ENCODE results near the gene AMIGO2. TPM values are rescaled to one million over a fixed set of nuclear protein-coding genes. Genes with fewer than 3 reads are reported as not detected.

Gene AMIGO2
- total RNA-seq, 4 donors from 2014 or later, result 1.5 to 3.4 (median 3.1) TPM

DNA sequence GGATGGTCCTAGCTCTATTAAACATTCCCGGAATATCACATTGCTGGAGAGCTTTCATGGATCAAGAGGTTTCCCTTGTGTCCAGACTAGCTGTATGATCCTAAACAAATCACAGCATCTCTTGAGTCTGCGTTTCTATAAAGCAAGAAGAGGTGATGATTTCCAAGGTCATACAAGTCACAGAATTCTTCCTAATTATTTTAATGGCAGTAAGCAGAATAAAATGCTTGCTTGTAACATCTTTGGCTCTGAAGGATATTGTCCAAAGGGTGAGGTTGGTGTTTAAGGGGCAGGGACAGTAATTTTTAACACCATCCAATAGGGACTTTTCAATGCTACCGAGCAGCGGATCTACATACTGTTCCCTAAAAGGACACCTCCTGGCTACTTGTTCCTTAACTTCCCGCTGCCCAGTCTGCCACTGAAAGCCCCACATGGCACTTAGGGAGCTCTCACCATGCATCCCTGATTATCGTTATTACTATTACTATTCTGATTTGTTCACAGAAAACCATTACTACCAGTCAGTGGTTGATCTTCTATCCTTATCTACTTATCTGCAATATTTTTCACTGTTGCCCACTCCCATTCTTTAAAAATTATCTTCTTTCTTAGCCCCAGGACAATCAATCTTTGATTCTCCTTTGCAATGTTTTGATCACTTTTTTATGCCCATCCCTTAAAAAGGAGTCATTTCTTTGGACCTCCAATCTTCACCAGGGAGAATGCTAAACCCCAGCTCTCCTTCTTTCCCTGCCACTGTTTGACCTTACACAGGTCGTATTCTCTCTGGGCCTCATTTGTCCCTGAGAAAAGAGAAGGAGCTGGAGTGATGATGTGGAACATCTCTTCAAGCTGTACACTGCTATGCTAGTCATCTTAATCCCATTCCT is 4.3 kb downstream of the AMIGO2 start:
- intact Hi-C loops (cut with DNase I; ENCODE audit: low total_unique reads), result no loop called here
- WGBS, 2 donors, result 88 to 95% methylated on average over 7 of the region's 7 CpGs
- DNase-seq (ENCODE audit: low spot score in 2 of 2), result no peak
- no peak for TF ChIP-seq POLR2A (IDR thresholded peaks at IDR 0.05)
- no peak overlapping the region for H3K4me3 ChIP-seq (ENCODE audit: low read depth, poor library complexity, severe bottlenecking)

DNA sequence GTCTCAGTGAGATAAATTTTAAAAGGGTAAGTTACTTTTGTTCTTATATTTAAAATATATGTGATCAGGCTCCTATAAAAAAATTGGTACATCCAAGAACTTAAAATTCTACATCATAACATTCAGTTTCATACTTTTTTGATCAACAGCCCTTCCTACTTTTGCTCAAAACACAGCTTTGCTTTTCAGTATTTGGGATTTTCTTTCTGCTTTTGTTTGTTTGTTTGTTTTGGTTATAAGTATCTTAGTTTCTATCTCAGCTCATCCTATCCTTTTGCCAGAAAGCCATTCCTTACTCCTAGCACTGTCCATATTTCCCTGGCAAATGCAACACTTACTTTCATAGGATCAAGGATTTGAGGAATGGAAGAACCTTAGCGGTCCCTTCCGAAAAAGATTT is 5.0 kb downstream of the AMIGO2 start:
- TF ChIP-seq POLR2A (IDR thresholded peaks at IDR 0.05), result no peak
- TF ChIP-seq, protein P1, sequence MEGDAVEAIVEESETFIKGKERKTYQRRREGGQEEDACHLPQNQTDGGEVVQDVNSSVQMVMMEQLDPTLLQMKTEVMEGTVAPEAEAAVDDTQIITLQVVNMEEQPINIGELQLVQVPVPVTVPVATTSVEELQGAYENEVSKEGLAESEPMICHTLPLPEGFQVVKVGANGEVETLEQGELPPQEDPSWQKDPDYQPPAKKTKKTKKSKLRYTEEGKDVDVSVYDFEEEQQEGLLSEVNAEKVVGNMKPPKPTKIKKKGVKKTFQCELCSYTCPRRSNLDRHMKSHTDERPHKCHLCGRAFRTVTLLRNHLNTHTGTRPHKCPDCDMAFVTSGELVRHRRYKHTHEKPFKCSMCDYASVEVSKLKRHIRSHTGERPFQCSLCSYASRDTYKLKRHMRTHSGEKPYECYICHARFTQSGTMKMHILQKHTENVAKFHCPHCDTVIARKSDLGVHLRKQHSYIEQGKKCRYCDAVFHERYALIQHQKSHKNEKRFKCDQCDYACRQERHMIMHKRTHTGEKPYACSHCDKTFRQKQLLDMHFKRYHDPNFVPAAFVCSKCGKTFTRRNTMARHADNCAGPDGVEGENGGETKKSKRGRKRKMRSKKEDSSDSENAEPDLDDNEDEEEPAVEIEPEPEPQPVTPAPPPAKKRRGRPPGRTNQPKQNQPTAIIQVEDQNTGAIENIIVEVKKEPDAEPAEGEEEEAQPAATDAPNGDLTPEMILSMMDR (IDR thresholded peaks at IDR 0.05), result no peak
- H3K4me3 ChIP-seq (ENCODE audit: low read depth, poor library complexity, severe bottlenecking), result no peak overlapping the region
- intact Hi-C loops (cut with DNase I; ENCODE audit: low total_unique reads), result no loop called here
- no peak for DNase-seq (ENCODE audit: low spot score in 2 of 2)
- WGBS, 2 donors, result 87 to 94% methylated on average over 2 of the region's 2 CpGs

DNA sequence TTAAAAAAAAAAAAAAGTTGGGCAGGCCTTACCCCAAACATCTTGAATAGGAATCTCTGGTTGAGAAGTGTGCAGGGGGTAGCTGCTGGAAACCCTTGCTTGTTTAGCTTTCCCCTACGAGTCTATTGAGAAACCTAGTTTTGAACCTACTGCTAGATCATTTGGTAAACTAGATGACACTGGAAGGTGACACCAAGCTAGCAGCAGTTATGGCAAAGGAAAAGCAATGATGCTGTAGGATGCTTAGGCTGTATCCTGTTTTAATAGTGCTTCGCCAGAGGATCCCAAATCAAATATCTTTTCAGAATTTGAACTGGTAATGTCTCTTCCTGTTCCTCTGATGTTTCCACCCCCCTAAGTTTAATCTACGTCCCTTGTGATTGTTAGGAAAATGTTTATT is 5.8 kb downstream of the AMIGO2 start:
- WGBS, 2 donors, result 89 to 90% methylated on average over 3 of the region's 3 CpGs
- H3K4me3 ChIP-seq (ENCODE audit: low read depth, poor library complexity, severe bottlenecking), result no peak overlapping the region
- intact Hi-C loops (cut with DNase I; ENCODE audit: low total_unique reads), result no loop called here
- no peak for TF ChIP-seq POLR2A (IDR thresholded peaks at IDR 0.05)
- TF ChIP-seq, protein P1 (IDR thresholded peaks at IDR 0.05), result no peak
- DNase-seq (ENCODE audit: low spot score in 2 of 2), result no peak

DNA sequence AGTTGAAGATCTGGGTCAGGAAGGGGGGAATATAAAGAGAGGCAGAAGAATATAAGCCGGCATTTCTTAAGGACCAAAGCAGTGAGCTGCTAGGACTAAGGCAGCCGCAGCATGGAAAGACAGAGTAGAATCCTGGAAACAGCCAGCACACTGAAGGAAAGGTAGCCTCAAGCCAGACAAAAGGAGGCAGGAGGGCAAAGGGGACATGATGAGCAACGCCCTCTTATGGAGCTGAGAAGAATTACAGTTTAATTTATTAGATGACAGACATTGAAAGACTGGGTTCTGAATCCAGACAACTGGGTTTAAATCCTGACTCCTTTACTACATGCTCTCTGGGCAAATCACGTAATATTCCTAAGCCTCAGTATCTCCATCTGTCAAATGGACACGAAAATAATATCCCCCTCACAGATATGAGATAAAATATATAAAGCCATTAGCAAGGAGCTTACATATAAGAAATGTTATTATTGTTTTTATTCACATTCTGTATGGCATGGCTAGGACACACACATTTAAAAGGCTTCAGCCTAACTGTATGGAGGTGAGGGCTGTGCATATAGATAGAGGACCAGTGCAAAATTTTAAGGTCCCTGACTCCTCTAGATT is 8.4 kb downstream of the AMIGO2 start:
- WGBS, 2 donors, result 62 to 67% methylated on average over 5 of the region's 5 CpGs
- DNase-seq (ENCODE audit: low spot score in 2 of 2), result no peak
- TF ChIP-seq, protein P1 (IDR thresholded peaks at IDR 0.05), result no peak
- TF ChIP-seq POLR2A (IDR thresholded peaks at IDR 0.05), result no peak
- intact Hi-C loops (cut with DNase I; ENCODE audit: low total_unique reads), result no loop called here
- H3K4me3 ChIP-seq (ENCODE audit: low read depth, poor library complexity, severe bottlenecking), result no peak overlapping the region

DNA sequence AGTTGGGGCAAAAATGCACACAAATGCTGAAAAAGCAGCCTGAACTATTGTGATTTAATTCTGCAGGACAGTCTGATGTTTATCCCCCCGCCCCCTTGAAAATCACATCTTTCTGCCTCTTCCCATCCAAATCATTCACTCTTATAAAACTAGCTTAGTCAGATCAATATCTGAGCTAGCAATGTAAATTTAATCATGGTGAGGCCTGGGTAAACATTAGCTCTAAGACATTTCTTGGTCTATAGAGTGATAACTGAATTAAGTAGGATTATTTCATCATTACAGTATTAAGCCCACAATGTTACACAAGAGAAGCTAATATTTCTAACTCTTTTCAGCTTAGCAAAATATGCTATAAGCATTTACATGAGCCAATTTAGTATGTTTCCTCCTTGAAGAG is 9.4 kb downstream of the AMIGO2 start:
- intact Hi-C loops (cut with DNase I; ENCODE audit: low total_unique reads), result no loop called here
- no peak for DNase-seq (ENCODE audit: low spot score in 2 of 2)
- TF ChIP-seq, protein P1 (IDR thresholded peaks at IDR 0.05), result no peak
- TF ChIP-seq POLR2A (IDR thresholded peaks at IDR 0.05), result no peak

DNA sequence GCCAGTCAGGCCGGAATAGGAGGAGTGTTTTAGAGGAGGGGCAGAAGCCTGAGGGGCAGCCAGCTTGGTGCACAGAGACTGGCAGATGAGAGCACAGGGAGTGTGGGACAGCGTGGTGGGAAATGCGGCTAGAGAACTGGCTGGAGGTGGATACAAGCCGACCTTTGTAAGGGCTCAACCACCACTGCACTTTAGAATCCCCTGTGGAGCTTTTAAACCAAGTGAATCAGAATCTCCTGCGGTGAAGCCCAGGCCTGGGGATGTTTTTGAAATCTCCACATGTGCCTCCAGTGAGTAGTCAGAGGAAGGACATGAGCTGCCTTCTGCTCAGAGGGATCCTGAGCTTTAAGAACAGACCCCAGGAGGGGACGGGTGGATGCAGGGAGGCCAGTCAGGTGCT is 11.2 kb downstream of the AMIGO2 start:
- TF ChIP-seq, protein P1 (IDR thresholded peaks at IDR 0.05), result no peak
- TF ChIP-seq POLR2A (IDR thresholded peaks at IDR 0.05), result no peak
- DNase-seq (ENCODE audit: low spot score in 2 of 2), result no peak
- H3K4me3 ChIP-seq (ENCODE audit: low read depth, poor library complexity, severe bottlenecking), result no peak overlapping the region
- WGBS, 2 donors, result 82 to 83% methylated on average over 6 of the region's 6 CpGs
- intact Hi-C loops (cut with DNase I; ENCODE audit: low total_unique reads), result no loop called here

More for the DNA sequence above, 9.4 kb downstream of the AMIGO2 start:
- no peak overlapping the region for H3K4me3 ChIP-seq (ENCODE audit: low read depth, poor library complexity, severe bottlenecking)
- 87 to 93% methylated on average over 1 of the region's 1 CpG for WGBS, 2 donors

Measured in lower leg skin (tissue), 4 donors.